IMR-90 (cell line): ENCODE measurements around the gene TMEM252. TPM values are rescaled to one million over a fixed set of nuclear protein-coding genes. Genes with fewer than 3 reads are reported as not detected.

Experiments
- ATAC-seq: fragments of 200-7000 bp; cut with Tn5 transposase; 2 replicates; pipeline ENCODE4 v1.9.1; 2020; ENCODE audit warnings: low read depth, mild to moderate bottlenecking, moderate library complexity
- BruUV-seq: library from RNA; stranded (reverse); fragments of 400-500 nt; replicated peaks from 2 replicates; lab custom pipeline; 2021; lab: Mats Ljungman, UMichigan
- CTCF ChIA-PET: fragments of 300-600 bp; formaldehyde crosslinking; extraction: SDS; loops from one replicate; lab custom pipeline; 2021; ENCODE audit warnings: antibody characterized with exemption; lab: Yijun Ruan, JAX
- POLR2A ChIA-PET: fragments of 300-600 bp; sonication (Branson Sonifier 250); formaldehyde crosslinking; loops from one replicate; lab custom pipeline; 2022; ENCODE audit warnings: antibody characterized with exemption; ENCODE audit not compliant: unreplicated experiment; lab: Charles Lee
- DNase-seq: peaks from one replicate; pipeline ENCODE4 v3.0.0; 2013
- H2AFZ ChIP-seq: replicated peaks from 2 replicates; pipeline ENCODE3; 2013; ENCODE audit warnings: low read length, mild to moderate bottlenecking; ENCODE audit not compliant: poor library complexity
- H2AK5ac ChIP-seq: 2 replicates; pipeline ENCODE4 v1.6.1; 2013; ENCODE audit warnings: low read depth, low read length, inconsistent platforms
- H2AK9ac ChIP-seq: replicated peaks from 2 replicates; pipeline ENCODE3; 2013; ENCODE audit warnings: mild to moderate bottlenecking, low read depth, low read length, moderate library complexity; ENCODE audit not compliant: poor library complexity
- H2BK120ac ChIP-seq: 2 replicates; pipeline ENCODE4 v1.6.1; 2013; ENCODE audit warnings: low read depth, low read length, inconsistent platforms
- H2BK15ac ChIP-seq: 3 replicates; pipeline ENCODE4 v1.6.1; 2013; ENCODE audit warnings: low read depth, low read length, inconsistent platforms
- H2BK20ac ChIP-seq: 2 replicates; pipeline ENCODE4 v1.6.1; 2013; ENCODE audit warnings: low read depth, mild to moderate bottlenecking, inconsistent platforms, low read length, moderate library complexity
- H2BK5ac ChIP-seq: 2 replicates; pipeline ENCODE4 v1.6.1; 2013; ENCODE audit warnings: mild to moderate bottlenecking, low read depth, low read length, inconsistent platforms; ENCODE audit not compliant: poor library complexity, severe bottlenecking
- H3K14ac ChIP-seq: replicated peaks from 2 replicates; pipeline ENCODE4 v1.6.1; 2013; ENCODE audit warnings: low read depth, low read length, inconsistent platforms
- H3K18ac ChIP-seq: 2 replicates; pipeline ENCODE4 v1.6.1; 2013; ENCODE audit warnings: low read depth, low read length, control low read depth
- H3K23ac ChIP-seq: 2 replicates; pipeline ENCODE4 v1.6.1; 2013; ENCODE audit warnings: low read depth, low read length, inconsistent platforms
- H3K27ac ChIP-seq: 2 replicates; pipeline ENCODE4 v1.5.1; 2013; ENCODE audit warnings: mild to moderate bottlenecking, control low read depth, low read length; ENCODE audit not compliant: insufficient read depth
- H3K27me3 ChIP-seq: 2 replicates; pipeline ENCODE4 v1.6.1; 2013; ENCODE audit warnings: low read length; ENCODE audit not compliant: control insufficient read depth, insufficient read depth
- H3K36me3 ChIP-seq: 2 replicates; pipeline ENCODE4 v1.6.1; 2013; ENCODE audit warnings: low read length, mixed read lengths; ENCODE audit not compliant: control insufficient read depth, insufficient read depth
- H3K4ac ChIP-seq: 2 replicates; pipeline ENCODE4 v1.6.1; 2013; ENCODE audit warnings: low read depth, low read length, inconsistent platforms
- H3K4me1 ChIP-seq: 2 replicates; pipeline ENCODE4 v1.6.1; 2013; ENCODE audit warnings: low read length, mixed read lengths; ENCODE audit not compliant: control insufficient read depth, insufficient read depth
- H3K4me2 ChIP-seq: 2 replicates; pipeline ENCODE4 v1.6.1; 2013; ENCODE audit warnings: low read depth, mild to moderate bottlenecking, control low read depth, low read length, moderate library complexity
- H3K4me3 ChIP-seq: 2 replicates; pipeline ENCODE4 v1.5.1; 2013; ENCODE audit warnings: low read depth, mild to moderate bottlenecking, control low read depth, low read length, moderate library complexity; ENCODE audit not compliant: insufficient read depth
- H3K56ac ChIP-seq: 2 replicates; pipeline ENCODE4 v1.6.1; 2013; ENCODE audit warnings: low read length, inconsistent platforms; ENCODE audit not compliant: insufficient read depth; ENCODE audit errors: extremely low read depth
- H3K79me1 ChIP-seq, 2 experiments: 2 replicates each; pipeline ENCODE4 v1.6.1; 2013; ENCODE audit warnings: low read length in 2 of 2, inconsistent platforms in 1 of 2, low read depth in 1 of 2
- H3K9ac ChIP-seq: 2 replicates; pipeline ENCODE4 v1.6.1; 2013; ENCODE audit warnings: low read depth, low read length, control low read depth
- H3K9me1 ChIP-seq: 2 replicates; pipeline ENCODE4 v1.6.1; 2013; ENCODE audit warnings: low read length, inconsistent platforms; ENCODE audit not compliant: insufficient read depth
- H3K9me3 ChIP-seq: 2 replicates; pipeline ENCODE4 v1.6.1; 2013; ENCODE audit warnings: low read length; ENCODE audit not compliant: control insufficient read depth, insufficient read depth
- H4K20me1 ChIP-seq: 2 replicates; pipeline ENCODE4 v1.6.1; 2013; ENCODE audit warnings: low read length, inconsistent platforms; ENCODE audit not compliant: insufficient read depth
- H4K5ac ChIP-seq: 2 replicates; pipeline ENCODE4 v1.6.1; 2013; ENCODE audit warnings: mild to moderate bottlenecking, low read depth, low read length, control low read depth
- H4K8ac ChIP-seq, 2 experiments: 2 replicates each; pipeline ENCODE4 v1.6.1; 2013; ENCODE audit warnings: low read depth in 2 of 2, low read length in 2 of 2, control low read depth in 1 of 2, inconsistent platforms in 1 of 2
- H4K91ac ChIP-seq: 2 replicates; pipeline ENCODE4 v1.6.1; 2013; ENCODE audit warnings: low read depth, low read length, inconsistent platforms; ENCODE audit not compliant: insufficient read depth
- BHLHE40 ChIP-seq: fragments of 150-350 bp; IDR thresholded peaks from 2 replicates; pipeline ENCODE4 v1.6.1; 2016; ENCODE audit warnings: mild to moderate bottlenecking, low read depth, low read length
- CEBPB ChIP-seq: IDR thresholded peaks from 2 replicates; pipeline ENCODE4 v1.6.1; 2012; ENCODE audit warnings: low read depth, low read length, improper control_type of control experiment
- CHD1 ChIP-seq: IDR thresholded peaks from 2 replicates; pipeline ENCODE4 v1.6.1; 2012; ENCODE audit warnings: low read depth, low read length, improper control_type of control experiment
- FOS ChIP-seq: fragments of 150-350 bp; IDR thresholded peaks from 2 replicates; pipeline ENCODE4 v1.6.1; 2016; ENCODE audit warnings: low read depth, low read length
- MAFK ChIP-seq: IDR thresholded peaks from 2 replicates; pipeline ENCODE4 v1.6.1; 2012; ENCODE audit warnings: low read depth, low read length, improper control_type of control experiment
- MAZ ChIP-seq: IDR thresholded peaks from 2 replicates; pipeline ENCODE4 v1.6.1; 2012; ENCODE audit warnings: low read depth, mild to moderate bottlenecking, low read length, improper control_type of control experiment, moderate library complexity, borderline replicate concordance
- MXI1 ChIP-seq: IDR thresholded peaks from 2 replicates; pipeline ENCODE4 v1.6.1; 2012; ENCODE audit warnings: low read depth, mild to moderate bottlenecking, low read length, moderate library complexity, borderline replicate concordance
- NFE2L2 ChIP-seq: fragments of 150-350 bp; IDR thresholded peaks from 2 replicates; pipeline ENCODE4 v1.6.1; 2016; ENCODE audit warnings: low read depth, mild to moderate bottlenecking, low read length
- POLR2A ChIP-seq: IDR thresholded peaks from 2 replicates; pipeline ENCODE4 v1.6.1; 2012; ENCODE audit warnings: mild to moderate bottlenecking, low read depth, low read length
- RAD21 ChIP-seq: IDR thresholded peaks from 2 replicates; pipeline ENCODE4 v1.6.1; 2012; ENCODE audit warnings: low read length, improper control_type of control experiment
- RCOR1 ChIP-seq: IDR thresholded peaks from 2 replicates; pipeline ENCODE4 v1.6.1; 2012; ENCODE audit warnings: mild to moderate bottlenecking, low read length, improper control_type of control experiment; ENCODE audit not compliant: insufficient replicate concordance
- RFX5 ChIP-seq: IDR thresholded peaks from 2 replicates; pipeline ENCODE4 v1.8.0; 2012; ENCODE audit warnings: low read depth, mild to moderate bottlenecking, low read length, moderate library complexity
- SMC3 ChIP-seq: fragments of 150-350 bp; IDR thresholded peaks from 2 replicates; pipeline ENCODE4 v1.6.1; 2016; ENCODE audit warnings: low read depth, mild to moderate bottlenecking, antibody characterized with exemption, low read length, moderate library complexity
- whole genome bisulfite sequencing, 2 experiments: methylation state at CpG; one replicate each; pipeline versions ENCODE4 v1.1.5 to v1.1.7; 2013; ENCODE audit warnings: missing lambda C conversion rate in 2 of 2; ENCODE audit not compliant: insufficient read length in 1 of 2; ENCODE audit errors: extremely low coverage in 2 of 2; 5-methylcytosine and 5-hydroxymethylcytosine counted together
- dilution Hi-C: fragments of 300-500 bp; cut with HindIII; formaldehyde crosslinking; loops from one replicate; pipeline ENCODE4 v1.14.3; 2018; ENCODE audit warnings: low sequenced_read_pairs; ENCODE audit not compliant: unreplicated experiment
- in situ Hi-C: fragments of 300-500 bp; cut with MboI; formaldehyde crosslinking; loops from 3 replicates; pipeline ENCODE4 v1.14.3; 2019; ENCODE audit warnings: low sequenced_read_pairs, inconsistent platforms, mixed read lengths
- intact Hi-C: fragments of 100-400 bp; cut with micrococcal nuclease; formaldehyde crosslinking; loops from 2 replicates; pipeline ENCODE4 v1.10.0; 2022
- polyA plus RNA-seq, 3 experiments: library from polyadenylated mRNA; depleted of rRNA; stranded (reverse); fragments of >200 nt; gene quantifications; 2 replicates each; pipeline ENCODE4 v1.2.3, GENCODE V29; 2012; ENCODE audit warnings: low replicate concordance in 1 of 3
- total RNA-seq: library from RNA; depleted of rRNA; stranded (reverse); fragments of >200 nt; gene quantifications from 2 replicates; pipeline ENCODE4 v1.2.3, GENCODE V29; 2012
- TF ChIP-seq, protein P1 (sequence below): fragments of 150-350 bp; IDR thresholded peaks from 2 replicates; pipeline ENCODE4 v1.6.1; 2017; ENCODE audit warnings: mild to moderate bottlenecking, antibody characterized with exemption, low read length, low read depth
- TF ChIP-seq, protein P2 (sequence below): fragments of 150-350 bp; IDR thresholded peaks from 2 replicates; pipeline ENCODE4 v1.6.1; 2016; ENCODE audit warnings: low read depth, mild to moderate bottlenecking, low read length, moderate library complexity, borderline replicate concordance
- TF ChIP-seq, protein P3 (sequence below): conservative IDR thresholded peaks from 2 replicates; pipeline ENCODE4 v1.5.1; 2012; ENCODE audit warnings: mild to moderate bottlenecking, low read depth, low read length, improper control_type of control experiment

The TMEM252 gene
- total and polyA plus RNA-seq, 2 of the 4 experiments (the other 2 are of a cell fraction): not detected

- Histone ChIP-seq H3K27me3 (no peaks in the 10 kb centered on the region), H2BK20ac (no peak overlapping the region), H2AK9ac (no peak overlapping the region), H3K36me3 (no peaks in the 10 kb centered on the region), H4K8ac (no peak overlapping the region), H3K27ac (no peak overlapping the region), H3K4me1 (no peaks in the 10 kb centered on the region), H3K4me3 (no peak overlapping the region), H3K79me1 (no peaks in the 10 kb centered on the region), H4K91ac (no peak overlapping the region), H2BK120ac (no peak overlapping the region), H3K56ac (no peak overlapping the region), H2AFZ (no peak overlapping the region), H4K5ac (no peak overlapping the region), H3K14ac (no peak overlapping the region), H3K9me3 (no peaks in the 10 kb centered on the region), H4K20me1 (no peaks in the 10 kb centered on the region), H3K4ac (no peak overlapping the region), H3K23ac (no peak overlapping the region), H2BK5ac (no peak overlapping the region), H3K4me2 (no peak overlapping the region), H2BK15ac (no peak overlapping the region), H3K9me1 (no peaks in the 10 kb centered on the region), H3K9ac (no peak overlapping the region), H2AK5ac (no peak overlapping the region; the same call in 1 of the 2 replicates), H3K18ac (no peak overlapping the region)
- intact Hi-C loops: no loop called here
- WGBS, 2 experiments: no CpG with 5 or more reads among the region's 4 CpGs
- ChIA-PET POLR2A (no interaction called here), CTCF (no interaction called here)
- no TSS peak for BruUV-seq
- in situ Hi-C loops: no loop called here
- ATAC-seq (no peak), DNase-seq (no peak)
- TF ChIP-seq RFX5: no peak
- TF ChIP-seq NFE2L2: no peak
- TF ChIP-seq SMC3: no peak
- no peak for TF ChIP-seq CEBPB
- TF ChIP-seq FOS: no peak
- no peak for TF ChIP-seq MXI1
- TF ChIP-seq, protein P1, sequence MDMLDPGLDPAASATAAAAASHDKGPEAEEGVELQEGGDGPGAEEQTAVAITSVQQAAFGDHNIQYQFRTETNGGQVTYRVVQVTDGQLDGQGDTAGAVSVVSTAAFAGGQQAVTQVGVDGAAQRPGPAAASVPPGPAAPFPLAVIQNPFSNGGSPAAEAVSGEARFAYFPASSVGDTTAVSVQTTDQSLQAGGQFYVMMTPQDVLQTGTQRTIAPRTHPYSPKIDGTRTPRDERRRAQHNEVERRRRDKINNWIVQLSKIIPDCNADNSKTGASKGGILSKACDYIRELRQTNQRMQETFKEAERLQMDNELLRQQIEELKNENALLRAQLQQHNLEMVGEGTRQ: no peak
- TF ChIP-seq MAFK: no peak
- no peak for TF ChIP-seq POLR2A
- no peak for TF ChIP-seq CHD1
- TF ChIP-seq MAZ: no peak
- no peak for TF ChIP-seq RAD21
- TF ChIP-seq, protein P2, sequence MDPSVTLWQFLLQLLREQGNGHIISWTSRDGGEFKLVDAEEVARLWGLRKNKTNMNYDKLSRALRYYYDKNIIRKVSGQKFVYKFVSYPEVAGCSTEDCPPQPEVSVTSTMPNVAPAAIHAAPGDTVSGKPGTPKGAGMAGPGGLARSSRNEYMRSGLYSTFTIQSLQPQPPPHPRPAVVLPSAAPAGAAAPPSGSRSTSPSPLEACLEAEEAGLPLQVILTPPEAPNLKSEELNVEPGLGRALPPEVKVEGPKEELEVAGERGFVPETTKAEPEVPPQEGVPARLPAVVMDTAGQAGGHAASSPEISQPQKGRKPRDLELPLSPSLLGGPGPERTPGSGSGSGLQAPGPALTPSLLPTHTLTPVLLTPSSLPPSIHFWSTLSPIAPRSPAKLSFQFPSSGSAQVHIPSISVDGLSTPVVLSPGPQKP: no peak
- no peak for TF ChIP-seq RCOR1
- TF ChIP-seq BHLHE40: no peak
- TF ChIP-seq, protein P3, sequence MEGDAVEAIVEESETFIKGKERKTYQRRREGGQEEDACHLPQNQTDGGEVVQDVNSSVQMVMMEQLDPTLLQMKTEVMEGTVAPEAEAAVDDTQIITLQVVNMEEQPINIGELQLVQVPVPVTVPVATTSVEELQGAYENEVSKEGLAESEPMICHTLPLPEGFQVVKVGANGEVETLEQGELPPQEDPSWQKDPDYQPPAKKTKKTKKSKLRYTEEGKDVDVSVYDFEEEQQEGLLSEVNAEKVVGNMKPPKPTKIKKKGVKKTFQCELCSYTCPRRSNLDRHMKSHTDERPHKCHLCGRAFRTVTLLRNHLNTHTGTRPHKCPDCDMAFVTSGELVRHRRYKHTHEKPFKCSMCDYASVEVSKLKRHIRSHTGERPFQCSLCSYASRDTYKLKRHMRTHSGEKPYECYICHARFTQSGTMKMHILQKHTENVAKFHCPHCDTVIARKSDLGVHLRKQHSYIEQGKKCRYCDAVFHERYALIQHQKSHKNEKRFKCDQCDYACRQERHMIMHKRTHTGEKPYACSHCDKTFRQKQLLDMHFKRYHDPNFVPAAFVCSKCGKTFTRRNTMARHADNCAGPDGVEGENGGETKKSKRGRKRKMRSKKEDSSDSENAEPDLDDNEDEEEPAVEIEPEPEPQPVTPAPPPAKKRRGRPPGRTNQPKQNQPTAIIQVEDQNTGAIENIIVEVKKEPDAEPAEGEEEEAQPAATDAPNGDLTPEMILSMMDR: no peak
- dilution Hi-C loops: no loop called here
Observed at GRCh38 chr9:68551191-68551590, 10.5 kb upstream of the TMEM252 start.
